HG02763 (cell line): ENCODE measurements around the gene PDZD11.
"Not testable (repeated sequence)": the region's sequence is repeated elsewhere in the genome, so short reads cannot be mapped to it uniquely, and the experiment has no call there.

Source experiments
- ATAC-seq: cut with Tn5 transposase; IDR thresholded peaks from one replicate; pipeline ENCODE4 v1.9.1; 2021; ENCODE audit warnings: mild to moderate bottlenecking, moderate library complexity; ENCODE audit not compliant: unreplicated experiment

PDZD11 gene

GRCh38 chrX:70289793-70290770, at the start of gene PDZD11, which contains the start of gene KIF4A:
Gene PDZD11 (minus strand): TSS chrX:70289927. CDS start chrX:70289341, 586 bp downstream.
Gene KIF4A (plus strand): TSS chrX:70290104. CDS start chrX:70290459, 355 bp downstream.
- ATAC-seq: peak; percentile 92

GRCh38 chrX:70338290-70338689, 48.6 kb upstream of the PDZD11 start:
- no peak for ATAC-seq

GRCh38 chrX:70336767-70337166, 47.0 kb upstream of the PDZD11 start:
- ATAC-seq: peak; percentile 100

- no peak for ATAC-seq
Observed at GRCh38 chrX:70332600-70332999, 42.9 kb upstream of the PDZD11 start.

- no peak for ATAC-seq
Observed at GRCh38 chrX:70331161-70331560, 41.4 kb upstream of the PDZD11 start.

GRCh38 chrX:70324326-70324725, 34.6 kb upstream of the PDZD11 start:
- no peak for ATAC-seq

GRCh38 chrX:70323628-70324027, 33.9 kb upstream of the PDZD11 start:
- ATAC-seq: not testable (repeated sequence)

- no peak for ATAC-seq
Observed at GRCh38 chrX:70322784-70323183, 33.1 kb upstream of the PDZD11 start.

- no peak for ATAC-seq
Observed at GRCh38 chrX:70313503-70313902, 23.8 kb upstream of the PDZD11 start.

GRCh38 chrX:70301716-70302115, 12.0 kb upstream of the PDZD11 start:
- ATAC-seq: no peak

- no peak for ATAC-seq
Observed at GRCh38 chrX:70293621-70294020, 3.9 kb upstream of the PDZD11 start.

GRCh38 chrX:70292788-70293187, 3.1 kb upstream of the PDZD11 start:
- no peak for ATAC-seq

GRCh38 chrX:70289168-70289792, 447 bp downstream of the PDZD11 start:
- ATAC-seq: no peak

- no peak for ATAC-seq
Observed at GRCh38 chrX:70281951-70282350, 7.8 kb downstream of the PDZD11 start, which contains the start of gene RAB41. Gene RAB41 (plus strand): TSS chrX:70282172. CDS start chrX:70282218, 46 bp downstream.

- no peak for ATAC-seq
Observed at GRCh38 chrX:70280573-70280972, 9.2 kb downstream of the PDZD11 start.

- no peak for ATAC-seq
Observed at GRCh38 chrX:70279081-70279480, 10.6 kb downstream of the PDZD11 start.

- not testable (repeated sequence) for ATAC-seq
Observed at GRCh38 chrX:70274029-70274428, 15.7 kb downstream of the PDZD11 start.

- no peak for ATAC-seq
Observed at GRCh38 chrX:70268034-70268433, 21.7 kb downstream of the PDZD11 start, which contains the start of gene ARR3. Gene ARR3 (plus strand): TSS chrX:70268334. CDS start chrX:70269386, 1,052 bp downstream.

GRCh38 chrX:70264784-70265183, 24.9 kb downstream of the PDZD11 start:
- no peak for ATAC-seq

- ATAC-seq: no peak
Observed at GRCh38 chrX:70262952-70263567, 26.7 kb downstream of the PDZD11 start.

- ATAC-seq: no peak
Observed at GRCh38 chrX:70260104-70260503, 29.6 kb downstream of the PDZD11 start, which contains the start of gene P2RY4. Gene P2RY4 (minus strand): TSS chrX:70260204. CDS start chrX:70259624, 580 bp downstream.
